Embryonic facial prominence (tissue), 1 donor: ENCODE data around the gene IFI16.
"Not testable (repeated sequence)": the region's sequence is repeated elsewhere in the genome, so short reads cannot be mapped to it uniquely, and the experiment has no call there.

Experiments used
- DNase-seq: peaks from one replicate; pipeline ENCODE4 v3.0.0-alpha.2; 2016; ENCODE audit errors: extremely low spot score

The IFI16 gene

GRCh38 chr1:159007726-159008125, 2.0 kb upstream of the IFI16 start:
- no peak for DNase-seq

GRCh38 chr1:159008744-159009188, 941 bp upstream of the IFI16 start:
- no peak for DNase-seq

- DNase-seq: no peak
Measured at GRCh38 chr1:159009287-159009686, 420 bp upstream of the IFI16 start.

GRCh38 chr1:159010391-159010790, 684 bp downstream of the IFI16 start:
- no peak for DNase-seq

GRCh38 chr1:159011001-159011400, 1.3 kb downstream of the IFI16 start:
- DNase-seq: not testable (repeated sequence)

GRCh38 chr1:159011751-159012150, 2.0 kb downstream of the IFI16 start:
- no peak for DNase-seq

GRCh38 chr1:159012495-159012894, 2.8 kb downstream of the IFI16 start:
- no peak for DNase-seq

- no peak for DNase-seq
Measured at GRCh38 chr1:159014003-159014571, 4.4 kb downstream of the IFI16 start.

GRCh38 chr1:159014851-159015250, 5.1 kb downstream of the IFI16 start:
- no peak for DNase-seq

- no peak for DNase-seq
Measured at GRCh38 chr1:159015440-159015909, 5.8 kb downstream of the IFI16 start.

- no peak for DNase-seq
Measured at GRCh38 chr1:159023723-159024122, 14.0 kb downstream of the IFI16 start.

- no peak for DNase-seq
Measured at GRCh38 chr1:159025043-159025442, 15.3 kb downstream of the IFI16 start.

GRCh38 chr1:159026841-159027240, 17.1 kb downstream of the IFI16 start:
- DNase-seq: not testable (repeated sequence)

- DNase-seq: no peak
Measured at GRCh38 chr1:159030311-159030710, 20.6 kb downstream of the IFI16 start.

GRCh38 chr1:159030877-159031447, 21.3 kb downstream of the IFI16 start:
- DNase-seq: no peak

- DNase-seq: no peak
Measured at GRCh38 chr1:159040206-159040605, 30.5 kb downstream of the IFI16 start.

- DNase-seq: no peak
Measured at GRCh38 chr1:159040893-159041724, 31.4 kb downstream of the IFI16 start.

- DNase-seq: not testable (repeated sequence)
Measured at GRCh38 chr1:159046486-159046885, 36.8 kb downstream of the IFI16 start.

GRCh38 chr1:159051436-159051835, 41.7 kb downstream of the IFI16 start:
- no peak for DNase-seq

- no peak for DNase-seq
Measured at GRCh38 chr1:159054427-159054826, 44.7 kb downstream of the IFI16 start.

- DNase-seq: no peak
Measured at GRCh38 chr1:159055181-159055641, 45.5 kb downstream of the IFI16 start.

GRCh38 chr1:159056069-159056698, 46.5 kb downstream of the IFI16 start:
- DNase-seq: no peak
